ENCODE results near the gene GSTM2. TPM values are rescaled to one million over a fixed set of nuclear protein-coding genes. Genes with fewer than 3 reads are reported as not detected.

Gene GSTM2
- total and polyA plus RNA-seq, 12 donors: 17.2 to 495 (median 63.4) TPM

DNA sequence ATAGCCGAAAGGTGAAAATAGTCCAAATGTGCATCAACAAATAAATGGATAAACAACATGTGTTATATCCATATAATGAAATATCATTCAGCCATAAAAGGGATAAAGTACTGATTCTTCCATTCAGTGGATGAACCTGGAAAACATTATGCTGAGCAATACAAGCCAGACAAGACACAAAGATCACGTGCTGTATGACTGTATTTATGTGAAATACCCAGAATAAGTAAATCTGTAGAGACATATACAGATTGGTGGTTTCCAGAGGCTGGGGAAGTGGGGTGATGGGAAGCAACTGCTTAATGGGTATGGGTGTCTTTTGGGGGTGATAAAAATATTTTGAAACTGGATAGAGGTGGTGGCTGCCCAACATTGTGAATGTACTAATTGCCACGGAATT, 25.2 kb upstream of the GSTM2 start:
- Histone ChIP-seq H3K4me3 (no peak overlapping the region), H3K36me3 (replicated peaks in 1 of 2) (no peaks in the 10 kb centered on the region), H3K4me1 (replicated peaks in 1 of 2) (no peaks in the 10 kb centered on the region), H3K27me3 (no peaks in the 10 kb centered on the region), H3K27ac (no peak overlapping the region), H3K9me3 (replicated peaks in 1 of 3) (no peaks in the 10 kb centered on the region)
- intact Hi-C loops (cut with DNase I): loop anchor here in 1 of 2 donors (5.0 kb wide), 2 partner anchors 130 to 340 kb away; partner anchors contain the start of gene AHCYL1
- 56 to 67% (median 59%) methylated on average over 3 of the region's 3 CpGs for WGBS, 4 donors
- no peak for TF ChIP-seq POLR2A (IDR thresholded peaks at IDR 0.05)
- TF ChIP-seq, protein P1, sequence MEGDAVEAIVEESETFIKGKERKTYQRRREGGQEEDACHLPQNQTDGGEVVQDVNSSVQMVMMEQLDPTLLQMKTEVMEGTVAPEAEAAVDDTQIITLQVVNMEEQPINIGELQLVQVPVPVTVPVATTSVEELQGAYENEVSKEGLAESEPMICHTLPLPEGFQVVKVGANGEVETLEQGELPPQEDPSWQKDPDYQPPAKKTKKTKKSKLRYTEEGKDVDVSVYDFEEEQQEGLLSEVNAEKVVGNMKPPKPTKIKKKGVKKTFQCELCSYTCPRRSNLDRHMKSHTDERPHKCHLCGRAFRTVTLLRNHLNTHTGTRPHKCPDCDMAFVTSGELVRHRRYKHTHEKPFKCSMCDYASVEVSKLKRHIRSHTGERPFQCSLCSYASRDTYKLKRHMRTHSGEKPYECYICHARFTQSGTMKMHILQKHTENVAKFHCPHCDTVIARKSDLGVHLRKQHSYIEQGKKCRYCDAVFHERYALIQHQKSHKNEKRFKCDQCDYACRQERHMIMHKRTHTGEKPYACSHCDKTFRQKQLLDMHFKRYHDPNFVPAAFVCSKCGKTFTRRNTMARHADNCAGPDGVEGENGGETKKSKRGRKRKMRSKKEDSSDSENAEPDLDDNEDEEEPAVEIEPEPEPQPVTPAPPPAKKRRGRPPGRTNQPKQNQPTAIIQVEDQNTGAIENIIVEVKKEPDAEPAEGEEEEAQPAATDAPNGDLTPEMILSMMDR (IDR thresholded peaks at IDR 0.05): no peak
- peak in 1 of 7 donors; percentile 3 for DNase-seq

- TF ChIP-seq POLR2A (IDR thresholded peaks at IDR 0.05): no peak
- TF ChIP-seq, protein P1 (IDR thresholded peaks at IDR 0.05): peak; percentile 79 to 91 (median 84)
- Histone ChIP-seq H3K27ac (no peak overlapping the region), H3K4me3 (no peak overlapping the region), H3K4me1 (replicated peaks in 1 of 2) (no peaks in the 10 kb centered on the region), H3K36me3 (replicated peaks in 1 of 2) (no peaks in the 10 kb centered on the region), H3K27me3 (no peaks in the 10 kb centered on the region), H3K9me3 (replicated peaks in 1 of 3) (no peaks in the 10 kb centered on the region)
- intact Hi-C loops (cut with DNase I): loop anchor here in 1 of 2 donors (5.0 kb wide), 2 partner anchors 129 to 339 kb away; partner anchors contain the start of gene AHCYL1
- DNase-seq: peak; percentile 74 to 91 (median 85)
- 35 to 48% (median 37%) methylated on average over 22 to 32 of the region's 32 CpGs for WGBS, 4 donors
These were observed 24.2 kb upstream of the GSTM2 start for GRCh38 chr1:109643385-109644230.

GRCh38 chr1:109644670-109645069, 23.2 kb upstream of the GSTM2 start:
- intact Hi-C loops (cut with DNase I): loop anchor here in 1 of 2 donors (5.0 kb wide), 2 partner anchors 128 to 338 kb away; partner anchors contain the start of gene AHCYL1
- TF ChIP-seq POLR2A (IDR thresholded peaks at IDR 0.05): no peak
- TF ChIP-seq, protein P1 (IDR thresholded peaks at IDR 0.05): no peak
- Histone ChIP-seq H3K4me3 (no peak overlapping the region), H3K27ac (no peak overlapping the region), H3K27me3 (no peaks in the 10 kb centered on the region), H3K36me3 (replicated peaks in 1 of 2) (no peaks in the 10 kb centered on the region), H3K4me1 (replicated peaks in 1 of 2) (peaks cover 0 to under 1% of the 10 kb centered on the region in 2 donors), H3K9me3 (replicated peaks in 1 of 3) (no peaks in the 10 kb centered on the region)
- WGBS, 4 donors: 70% methylated on average over 10 of the region's 10 CpGs; no CpG with 5 or more reads in 3 of the 4 donors
- DNase-seq: no peak

DNA sequence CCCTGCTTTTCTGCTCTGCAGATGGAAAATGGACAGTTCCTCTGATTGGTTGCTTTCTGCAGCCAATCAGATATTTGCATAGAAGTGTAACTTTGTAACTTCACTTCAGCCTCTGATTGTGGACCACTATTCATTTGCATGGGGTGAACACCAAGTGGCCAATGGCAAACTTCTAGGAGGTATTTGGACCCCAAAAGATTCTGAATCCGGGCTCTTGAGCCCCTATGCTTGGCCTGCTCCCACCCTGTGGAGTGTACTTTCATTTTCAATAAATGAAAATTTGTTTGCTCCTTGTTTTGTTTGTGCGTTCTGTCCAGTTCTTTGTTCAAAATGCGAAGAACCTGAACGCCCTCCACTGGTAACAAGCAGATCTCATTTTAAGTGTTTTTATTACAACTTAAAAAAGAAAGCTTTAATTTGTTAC, 18.4 kb upstream of the GSTM2 start:
- intact Hi-C loops (cut with DNase I): no loop called here
- DNase-seq: peak in 2 of 7 donors; percentile 18 to 49
- no peaks in the 10 kb centered on the region for H3K9me3 ChIP-seq (replicated peaks in 1 of 3)
- H3K36me3 ChIP-seq (replicated peaks in 1 of 2): no peaks in the 10 kb centered on the region
- H3K27me3 ChIP-seq: no peaks in the 10 kb centered on the region
- peak overlapping the region in 1 of 5 donors; percentile 52 for H3K27ac ChIP-seq
- peaks cover 0 to 5% of the 10 kb centered on the region in 2 donors for H3K4me1 ChIP-seq (replicated peaks in 1 of 2)
- 37 to 52% (median 45%) methylated on average over 4 of the region's 4 CpGs for WGBS, 4 donors
- peak overlapping the region in 1 of 4 donors; percentile 44 for H3K4me3 ChIP-seq
- TF ChIP-seq POLR2A (IDR thresholded peaks at IDR 0.05): no peak
- TF ChIP-seq, protein P1 (IDR thresholded peaks at IDR 0.05): peak in 5 of 6 experiments; percentile 14 to 55 (median 36)

Data from adrenal gland (tissue), 12 donors.